ENCODE measurements around the gene FAM83G. TPM values are rescaled to one million over a fixed set of nuclear protein-coding genes. Genes with fewer than 3 reads are reported as not detected.
A peak's percentile ranks its signal among the peaks of the same experiment; 100 is the strongest.

Gene FAM83G
- total RNA-seq, 1 experiment from 2014 or later, result 2.9 TPM

DNA sequence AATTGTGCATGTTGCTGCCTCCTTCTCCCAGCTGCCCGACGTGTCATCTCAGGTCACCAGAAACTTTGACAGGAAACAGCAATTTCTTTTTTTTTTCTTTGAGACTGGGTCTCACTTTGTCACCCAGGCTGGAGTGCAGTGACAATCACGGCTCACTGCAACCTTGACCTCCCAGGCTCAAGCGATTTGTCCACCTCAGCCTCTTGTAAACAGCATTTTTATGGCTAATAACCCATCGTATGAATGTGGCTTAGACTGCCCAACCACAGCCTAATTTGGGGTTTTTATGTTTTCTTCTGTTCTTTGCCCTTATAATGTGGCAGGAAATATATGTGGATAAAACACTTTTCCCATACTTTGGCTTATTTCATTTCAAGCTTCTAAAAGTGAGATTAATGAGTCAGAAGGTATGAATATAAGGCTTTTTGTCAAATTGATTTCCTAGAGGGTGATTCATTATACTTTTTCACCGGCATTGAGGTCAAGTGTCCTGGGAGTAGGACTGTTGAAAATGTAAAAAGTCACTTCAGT, 83.6 kb downstream of the FAM83G start:
- DNase-seq (ENCODE audit: low read depth), result peak; percentile 18

DNA sequence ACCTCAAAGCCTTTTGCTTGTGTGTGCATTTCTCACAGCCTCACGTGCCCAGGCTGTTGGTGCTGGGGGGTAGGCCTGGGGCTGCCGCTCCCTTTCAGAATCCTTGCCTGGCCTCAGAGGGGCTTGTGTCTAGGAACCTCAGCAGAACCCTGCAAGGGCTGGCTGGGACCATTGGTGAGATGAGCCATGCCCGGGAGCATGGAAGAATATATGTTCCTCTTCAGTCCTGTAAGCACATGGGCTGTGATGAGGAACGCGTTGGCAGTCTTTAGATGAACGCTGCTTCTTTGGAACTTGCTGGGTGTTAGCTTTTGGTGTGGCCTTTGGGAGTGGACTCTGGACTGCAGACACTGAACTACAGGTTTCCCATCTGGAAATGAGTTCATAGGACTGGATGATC, 84.6 kb downstream of the FAM83G start:
- no peak for DNase-seq (ENCODE audit: low read depth)

Other genes with a start within 250 kb of the FAM83G start
- 57.4 and 58.6 TPM in 2 replicates for gene TVP23B, start 223.6 kb downstream of the FAM83G start, total RNA-seq (2014; rRNA removed; shearing (Covaris generic))
- 26.6 and 31.7 TPM in 2 replicates for gene PRPSAP2, start 146.6 kb downstream of the FAM83G start, total RNA-seq (2014; rRNA removed; shearing (Covaris generic))
- gene SLC5A10, start 52.6 kb downstream of the FAM83G start, total RNA-seq (2014; rRNA removed; shearing (Covaris generic)), result not detected in 2 replicates
- not detected in 2 replicates for gene GRAP, start 42.2 kb upstream of the FAM83G start, total RNA-seq (2014; rRNA removed; shearing (Covaris generic))
- gene GRAPL, start 122.8 kb upstream of the FAM83G start, total RNA-seq (2014; rRNA removed; shearing (Covaris generic)), result not detected in 2 replicates
- gene EPN2, start 232.6 kb upstream of the FAM83G start, total RNA-seq (2014; rRNA removed; shearing (Covaris generic)), result 9.0 and 15.3 TPM in 2 replicates

Measured in RPMI7951 (cell line).